GM08714 (cell line): Measurements from ENCODE around the gene PTPRZ1.

Experiments
- H3K4me3 ChIP-seq: fragments of 200-500 bp; sonication (Bioruptor generic); 2 replicates; pipeline ENCODE4 v1.5.1; 2014; ENCODE audit warnings: mild to moderate bottlenecking, low read length, inconsistent platforms
- ZNF274 ChIP-seq: IDR thresholded peaks from 2 replicates; pipeline ENCODE4 v1.6.1; 2012; ENCODE audit warnings: mild to moderate bottlenecking, low read depth, low read length

The PTPRZ1 gene

DNA sequence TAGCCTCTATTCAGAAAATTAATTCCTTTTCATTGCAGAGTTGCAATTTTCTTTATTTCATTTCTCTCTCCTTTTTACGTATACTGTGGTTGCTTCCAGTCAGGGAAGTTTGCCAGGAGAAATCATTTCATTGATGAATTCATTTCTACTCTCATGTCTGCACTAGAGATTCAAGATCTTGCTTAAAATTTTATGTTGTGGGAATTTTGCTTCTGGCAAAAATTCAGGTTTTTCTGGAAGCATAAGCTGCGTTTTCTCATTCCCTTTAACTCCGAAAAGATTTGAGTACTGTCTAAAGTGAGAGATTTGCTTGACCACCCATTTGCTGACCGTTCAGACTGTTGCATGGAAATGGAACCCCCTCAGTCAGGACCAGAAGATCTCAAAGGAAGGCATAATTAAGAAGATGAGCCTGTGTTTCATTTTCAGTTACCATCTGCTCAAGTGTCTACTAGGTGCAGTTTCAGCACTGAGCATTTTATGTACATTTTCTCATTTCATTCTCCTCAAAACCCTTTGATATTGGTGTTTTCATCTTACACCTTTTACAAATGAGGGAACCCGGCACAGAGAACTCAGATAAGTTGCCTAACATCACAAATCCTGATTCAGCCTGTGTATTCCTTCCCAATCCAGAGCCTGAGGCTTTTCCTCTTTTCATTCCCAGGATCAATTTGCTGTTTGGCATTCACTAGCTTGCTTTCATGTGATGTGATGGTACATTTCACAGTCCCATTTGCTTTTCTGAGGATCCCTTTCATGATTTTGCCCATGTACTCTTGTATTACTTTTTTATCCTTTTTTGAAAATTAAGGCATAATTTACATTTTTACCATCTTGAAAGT lies 3.9 kb downstream of the PTPRZ1 start:
- TF ChIP-seq ZNF274: no peak
- H3K4me3 ChIP-seq: no peak overlapping the region

DNA sequence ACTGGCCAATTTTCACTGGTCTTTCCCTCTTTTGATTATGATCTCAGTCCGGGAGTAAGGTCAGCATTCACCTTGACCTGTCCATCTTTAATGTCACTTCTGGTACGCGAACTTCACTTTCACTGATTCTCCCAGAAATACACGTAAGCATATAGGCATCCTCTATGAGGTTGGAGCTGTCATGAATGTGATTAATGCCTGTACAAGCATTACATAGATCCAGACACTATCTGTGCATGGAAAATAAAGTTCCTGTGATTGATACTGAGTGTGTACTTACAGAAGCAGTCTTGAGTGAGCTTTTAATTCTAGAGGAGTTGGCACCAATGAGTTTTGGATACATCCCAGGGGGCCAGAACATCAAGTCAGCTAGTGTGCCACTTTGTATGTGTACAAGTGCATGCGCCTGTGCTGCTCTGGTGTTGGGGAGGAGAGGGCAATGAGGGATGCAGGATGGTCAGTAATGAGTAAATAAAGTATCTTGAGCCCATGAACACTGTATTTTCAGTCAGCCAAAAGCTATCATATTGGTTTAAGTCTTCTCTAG lies 6.0 kb downstream of the PTPRZ1 start:
- TF ChIP-seq ZNF274: no peak
- no peak overlapping the region for H3K4me3 ChIP-seq

DNA sequence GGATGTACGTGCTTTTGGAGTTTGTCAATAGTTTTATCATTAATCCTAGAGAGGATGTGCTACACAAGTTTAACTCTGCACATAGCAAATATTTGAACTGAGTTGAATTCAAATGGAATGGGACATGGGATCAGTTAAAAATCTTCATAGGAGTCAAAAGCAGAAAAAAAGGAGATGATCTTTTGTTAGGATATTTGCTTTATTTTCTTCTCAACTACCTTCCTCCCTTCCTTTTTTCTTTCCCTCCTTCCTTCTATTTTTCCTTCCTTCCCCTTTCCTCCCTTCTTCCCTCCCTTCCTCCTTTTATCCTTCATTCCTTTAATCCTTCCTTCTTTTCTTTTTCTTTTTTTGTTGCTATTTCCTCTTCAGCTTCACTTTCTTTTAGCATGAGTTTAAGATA lies 6.6 kb downstream of the PTPRZ1 start:
- no peak for TF ChIP-seq ZNF274
- H3K4me3 ChIP-seq: no peak overlapping the region

DNA sequence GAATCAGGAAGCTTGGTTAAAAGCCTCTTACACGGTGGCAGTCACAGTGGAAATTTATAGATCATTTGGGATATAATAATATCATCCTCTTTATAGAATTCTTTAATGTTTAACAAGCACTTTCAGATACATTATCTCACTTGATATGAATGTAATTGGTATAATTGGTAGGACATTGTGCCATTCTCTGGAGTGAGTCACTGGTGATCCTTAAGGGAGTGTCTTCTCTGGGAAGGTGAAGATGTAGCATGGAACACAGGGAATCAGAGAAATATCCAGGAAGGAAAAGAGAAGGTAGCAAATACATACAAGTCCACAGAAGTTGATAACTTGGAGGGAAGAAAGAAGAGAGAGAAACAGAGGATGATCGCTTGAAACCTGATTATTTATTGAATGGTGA lies 9.8 kb downstream of the PTPRZ1 start:
- H3K4me3 ChIP-seq: no peak overlapping the region
- no peak for TF ChIP-seq ZNF274

DNA sequence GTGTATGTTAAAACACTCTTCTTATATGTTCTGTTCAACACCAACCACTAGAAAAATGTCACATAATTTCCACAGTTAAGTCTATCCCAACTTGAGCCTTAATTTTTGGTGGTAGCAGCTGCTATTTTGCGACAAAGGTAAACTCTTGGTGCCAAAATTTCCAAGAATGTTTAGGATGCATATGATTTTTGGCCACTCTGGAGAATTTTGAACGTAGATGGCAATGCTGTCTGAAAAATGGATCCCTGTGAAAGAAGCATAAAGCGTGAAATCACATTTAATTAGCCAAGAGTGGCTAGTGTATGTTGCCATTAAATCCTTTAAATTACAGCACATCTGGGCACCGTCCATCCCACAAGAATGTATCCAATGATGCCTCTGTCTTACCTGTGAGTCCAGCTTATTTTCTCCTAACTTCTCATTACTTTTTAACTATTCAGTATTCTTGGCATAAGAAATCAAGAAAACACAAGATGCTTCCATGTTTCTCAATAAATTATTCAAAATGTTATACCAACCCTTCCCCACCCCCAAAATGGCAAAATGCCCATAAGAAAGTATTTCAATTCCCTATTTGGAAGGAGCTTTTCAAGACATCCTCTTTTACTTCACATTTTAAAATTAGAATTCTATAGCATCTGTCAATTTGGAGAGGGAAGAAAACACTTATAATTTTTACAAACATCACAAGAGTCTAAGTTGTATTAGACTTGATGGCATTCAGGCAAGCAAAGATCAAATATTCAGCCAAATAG lies 12.4 kb downstream of the PTPRZ1 start:
- no peak overlapping the region for H3K4me3 ChIP-seq
- TF ChIP-seq ZNF274: no peak

DNA sequence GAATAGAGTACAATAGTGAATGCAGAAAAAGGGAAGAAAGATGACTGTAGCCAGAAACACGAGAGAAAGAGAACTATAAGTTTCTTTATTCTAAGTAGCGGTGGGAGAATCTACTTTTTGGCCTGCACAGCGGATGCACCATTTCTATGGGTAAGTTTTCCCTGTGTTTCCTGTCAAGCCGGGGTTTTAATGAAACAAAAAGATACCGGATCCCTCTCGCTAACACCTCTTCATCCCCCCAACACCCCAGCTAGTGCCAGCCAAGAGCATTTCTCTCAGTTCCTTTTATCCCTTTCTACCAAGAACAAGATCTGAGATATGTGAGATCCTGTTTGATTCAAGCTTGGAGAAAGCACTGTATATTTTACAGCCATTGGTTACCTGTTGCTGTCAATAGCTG lies 14.7 kb downstream of the PTPRZ1 start:
- TF ChIP-seq ZNF274: no peak

DNA sequence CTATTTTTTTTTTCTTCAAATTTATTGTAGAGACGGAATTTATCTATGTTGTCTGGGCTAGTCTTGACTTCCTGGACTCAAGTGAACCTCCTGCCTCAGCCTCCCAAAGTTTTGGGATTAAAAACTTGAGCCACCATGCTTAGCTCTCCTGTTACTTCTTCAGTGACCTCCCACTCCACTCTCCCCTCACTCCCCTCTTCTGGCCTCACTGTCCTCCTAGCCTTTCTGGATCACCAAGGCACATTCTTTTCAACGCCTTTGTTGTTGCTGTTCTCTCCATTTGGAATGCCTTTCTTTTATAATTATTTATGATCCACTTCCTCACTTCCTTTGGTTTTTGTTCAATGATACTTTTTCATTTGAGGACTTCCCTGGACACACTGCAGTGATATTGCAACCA lies 17.9 kb downstream of the PTPRZ1 start:
- TF ChIP-seq ZNF274: no peak
- H3K4me3 ChIP-seq: no peak overlapping the region

More for the DNA sequence above, 14.7 kb downstream of the PTPRZ1 start:
- no peak overlapping the region for H3K4me3 ChIP-seq

DNA sequence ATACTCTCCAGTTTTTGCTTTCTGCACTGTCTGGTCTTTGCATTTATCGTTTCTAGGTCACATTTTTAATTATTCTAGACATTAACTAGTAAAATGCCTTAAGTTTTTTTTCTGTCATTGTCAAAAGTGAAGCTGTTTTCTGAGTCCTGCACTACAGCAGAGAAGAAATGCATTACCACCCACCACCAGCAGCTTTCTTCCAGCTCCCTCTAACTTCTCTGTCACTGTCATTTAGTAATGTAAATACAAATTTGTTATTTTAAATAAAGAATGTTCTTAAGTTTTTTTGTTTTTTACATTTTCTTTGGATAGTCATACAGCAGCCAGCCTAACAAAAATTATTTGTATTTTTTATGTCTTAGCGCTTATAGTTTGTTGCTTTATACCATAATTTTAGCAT lies 18.8 kb downstream of the PTPRZ1 start:
- no peak overlapping the region for H3K4me3 ChIP-seq
- TF ChIP-seq ZNF274: no peak

DNA sequence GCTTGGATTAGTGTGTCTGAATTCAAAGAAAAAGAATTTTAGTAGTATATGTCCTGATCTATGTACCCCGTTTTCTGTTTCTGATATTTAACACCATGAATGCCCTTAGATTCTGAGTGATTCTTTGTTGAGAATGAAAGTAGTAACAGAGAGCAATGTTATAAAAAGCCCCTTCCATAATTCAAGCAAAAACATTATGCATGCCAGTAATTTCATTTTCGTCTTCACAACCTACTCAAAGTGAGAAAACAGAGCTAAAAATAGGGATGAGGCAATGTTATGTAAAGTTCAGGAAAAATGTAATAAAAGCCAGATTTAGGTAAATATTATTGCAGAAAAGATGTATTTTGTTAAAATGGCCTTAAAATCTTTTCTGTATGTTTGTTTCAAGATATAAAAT lies 28.1 kb downstream of the PTPRZ1 start:
- H3K4me3 ChIP-seq: no peak overlapping the region
- no peak for TF ChIP-seq ZNF274

DNA sequence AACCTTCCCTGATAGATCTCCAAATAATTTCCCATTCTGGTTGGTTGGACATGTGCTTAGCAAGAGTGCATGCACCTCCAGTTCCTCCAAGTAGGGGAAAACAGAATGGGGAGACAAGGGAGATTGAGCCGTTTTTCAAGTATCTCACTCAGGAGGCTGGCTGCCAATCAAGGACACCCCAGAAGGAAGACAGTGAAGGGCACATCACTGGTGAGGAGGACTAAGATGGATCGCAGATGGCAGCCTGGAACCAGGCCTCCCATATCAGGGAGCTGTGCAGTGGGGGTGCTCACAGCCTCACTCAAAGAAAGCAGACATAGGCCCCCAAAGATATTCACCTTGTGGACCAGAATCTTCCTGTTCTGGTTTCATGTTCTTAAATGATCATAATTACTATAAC lies 31.2 kb downstream of the PTPRZ1 start:
- H3K4me3 ChIP-seq: no peak overlapping the region
- TF ChIP-seq ZNF274: no peak

DNA sequence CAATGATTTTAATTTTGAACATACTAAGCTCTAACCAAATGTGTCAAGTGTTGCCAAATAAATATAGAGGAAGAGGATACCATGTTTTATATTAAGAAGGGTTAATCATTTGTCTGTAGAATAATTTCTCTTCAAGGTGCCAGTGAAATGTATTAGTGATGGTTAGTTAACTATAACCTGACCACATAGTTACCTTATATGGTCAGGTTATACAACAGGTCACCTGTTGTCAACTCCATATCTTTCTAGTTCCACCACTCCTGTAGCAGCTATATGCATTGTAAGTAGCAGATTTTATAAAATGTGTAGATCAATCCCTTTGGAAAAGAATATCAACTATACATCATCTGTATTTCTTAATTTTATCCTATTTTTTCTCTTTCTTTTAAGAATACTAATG lies 35.1 kb downstream of the PTPRZ1 start:
- TF ChIP-seq ZNF274: no peak
- no peak overlapping the region for H3K4me3 ChIP-seq

DNA sequence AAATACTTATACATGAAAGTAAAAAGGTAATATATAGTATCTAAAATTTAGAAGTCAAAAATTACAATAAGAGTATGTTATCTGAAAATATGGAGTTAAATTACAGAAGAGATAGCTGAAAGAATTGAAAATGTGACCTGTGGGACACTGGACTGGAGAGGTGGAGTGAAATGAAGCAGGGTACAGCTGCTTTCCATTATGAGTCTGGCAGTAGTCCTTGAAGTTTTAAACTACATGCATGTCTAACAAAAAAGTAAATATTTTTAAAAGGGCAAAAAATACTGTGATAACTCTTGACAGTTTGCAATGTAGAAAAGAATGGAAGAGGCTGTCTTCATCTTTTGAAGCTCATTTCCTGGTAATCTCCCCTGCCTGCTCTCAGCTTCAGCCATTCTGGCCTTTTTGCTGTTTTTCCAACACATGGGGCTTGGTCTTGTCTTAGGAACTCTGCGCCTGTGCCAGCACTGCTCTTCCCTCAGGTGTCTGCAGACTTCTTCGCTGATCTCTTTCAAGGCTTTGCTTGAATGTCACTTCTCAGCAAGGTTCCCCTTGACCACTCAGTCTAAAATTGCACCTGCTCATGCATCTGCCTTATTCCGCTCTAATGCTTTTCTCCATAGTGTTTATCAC lies 36.9 kb downstream of the PTPRZ1 start:
- TF ChIP-seq ZNF274: no peak
- no peak overlapping the region for H3K4me3 ChIP-seq

DNA sequence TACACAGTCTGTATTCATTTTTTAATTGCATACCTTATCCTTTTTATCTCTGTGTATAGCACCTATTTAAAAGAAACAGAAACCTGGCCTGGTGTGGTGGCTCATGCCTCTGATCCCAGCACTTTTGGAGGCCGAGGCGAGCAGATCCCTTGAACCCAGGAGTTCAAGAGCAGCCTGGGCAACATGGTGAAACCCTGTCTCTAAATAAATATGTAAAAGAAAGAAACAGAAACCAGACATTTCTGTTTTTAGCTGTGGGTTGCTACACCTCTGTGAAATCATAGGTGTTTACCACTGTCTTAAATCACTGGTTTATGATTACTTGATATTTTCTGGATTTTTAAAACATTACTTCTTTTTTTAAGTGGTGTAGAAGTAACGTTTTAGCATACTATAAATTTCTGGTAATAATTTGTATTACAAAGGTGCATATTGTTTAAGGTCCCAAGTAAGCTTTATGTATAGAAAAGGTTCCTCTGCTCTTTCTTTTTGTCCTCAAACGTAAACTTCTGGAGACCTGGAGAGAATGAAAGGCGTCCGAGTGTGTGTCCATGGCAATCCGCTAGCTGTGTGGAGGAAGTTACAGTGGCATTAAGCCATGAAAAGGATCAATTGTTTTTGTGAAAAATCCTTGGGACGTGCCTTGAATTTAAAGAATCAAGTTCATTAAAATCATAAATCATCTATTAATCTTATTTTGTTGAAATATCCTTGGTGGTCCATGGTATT lies 41.1 kb downstream of the PTPRZ1 start:
- H3K4me3 ChIP-seq: no peak overlapping the region
- TF ChIP-seq ZNF274: no peak

DNA sequence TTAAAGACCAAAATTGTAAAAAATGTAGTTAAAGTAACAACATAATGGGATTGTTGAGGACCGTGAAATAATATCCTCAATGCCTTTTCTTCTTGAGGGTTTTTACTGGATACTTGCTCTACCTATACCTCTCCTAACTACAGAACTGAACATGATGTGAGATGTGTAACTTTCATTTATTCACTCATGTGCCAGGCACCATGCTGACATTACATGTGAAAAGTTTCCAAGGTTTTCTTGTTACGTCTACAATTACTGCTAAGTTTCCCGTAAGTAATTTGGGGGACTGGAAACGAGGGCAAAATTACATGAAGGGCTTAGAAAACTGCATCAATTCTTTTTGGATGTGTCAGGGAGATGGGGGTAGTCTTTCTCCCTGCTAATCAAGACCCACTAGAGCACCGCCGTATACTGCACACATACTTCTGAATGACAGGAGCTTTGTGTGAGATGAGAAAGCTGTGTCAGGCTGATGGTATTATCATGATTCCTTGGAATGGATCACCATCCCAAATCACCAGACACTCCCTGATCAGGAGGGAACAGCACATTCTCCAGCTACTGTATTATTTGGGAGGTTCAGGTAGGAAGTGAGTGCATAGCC lies 41.8 kb downstream of the PTPRZ1 start:
- no peak for TF ChIP-seq ZNF274
- no peak overlapping the region for H3K4me3 ChIP-seq

DNA sequence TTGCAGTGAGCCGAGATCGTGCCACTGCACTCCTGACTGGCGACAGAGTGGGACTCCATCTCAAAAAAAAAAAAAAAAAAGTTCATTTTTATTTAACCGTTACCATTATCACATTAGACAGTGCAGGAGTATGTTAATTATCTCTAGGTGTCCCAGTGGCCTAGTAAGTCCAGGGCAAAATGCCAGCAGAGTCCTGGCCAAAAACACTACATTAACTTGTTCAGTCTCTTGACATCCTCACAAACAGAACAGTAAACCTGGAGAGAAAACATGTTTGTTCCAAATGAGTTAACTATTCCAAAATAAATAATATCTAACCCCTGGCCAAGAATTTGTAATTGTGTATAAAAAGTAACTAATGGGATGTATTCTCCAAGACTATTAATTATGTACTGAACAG lies 43.2 kb downstream of the PTPRZ1 start:
- no peak overlapping the region for H3K4me3 ChIP-seq
- no peak for TF ChIP-seq ZNF274
